ENCODE measurements around the gene CUEDC1. TPM values are rescaled to one million over a fixed set of nuclear protein-coding genes. Genes with fewer than 3 reads are reported as not detected.
A peak's percentile ranks its signal among the peaks of the same experiment; 100 is the strongest.

Gene CUEDC1
- total RNA-seq, 4 donors from 2014 or later, result 30.3 to 72.2 (median 51.2) TPM

- TF ChIP-seq EP300 (IDR thresholded peaks at IDR 0.05) (no peak), POLR2A (IDR thresholded peaks at IDR 0.05; ENCODE audit: low read depth) (no peak), CTCF (IDR thresholded peaks at IDR 0.05) (no peak), POLR2AphosphoS5 (IDR thresholded peaks at IDR 0.05) (no peak)
- peak overlapping the region; percentile 88 to 100 (median 96) for H3K27ac ChIP-seq (replicated peaks in 1 of 4)
- H3K4me3 ChIP-seq, result no peak overlapping the region
- intact Hi-C loops (cut with DNase I), result no loop called here
- peaks cover 92 to 100% (median 99%) of the 10 kb centered on the region in 4 donors for H3K4me1 ChIP-seq
- no peaks in the 10 kb centered on the region for H3K27me3 ChIP-seq
- no peaks in the 10 kb centered on the region for H3K9me3 ChIP-seq
- no peaks in the 10 kb centered on the region for H3K36me3 ChIP-seq
- WGBS, result 72% methylated on average over 13 of the region's 13 CpGs
- DNase-seq (ENCODE audit: extremely low spot score), result no peak
These were observed 53.0 kb downstream of the CUEDC1 start for GRCh38 chr17:57902117-57902799.

- no peak for TF ChIP-seq CTCF (IDR thresholded peaks at IDR 0.05)
- TF ChIP-seq POLR2A (IDR thresholded peaks at IDR 0.05; ENCODE audit: low read depth), result no peak
- no peak for DNase-seq (ENCODE audit: extremely low spot score)
- Histone ChIP-seq H3K9me3 (no peaks in the 10 kb centered on the region), H3K27me3 (no peaks in the 10 kb centered on the region), H3K36me3 (no peaks in the 10 kb centered on the region), H3K4me1 (peaks cover 90 to 99% (median 97%) of the 10 kb centered on the region in 4 donors), H3K4me3 (no peak overlapping the region), H3K27ac (replicated peaks in 1 of 4) (peak overlapping the region; percentile 88 to 100 (median 96))
- WGBS, result 81% methylated on average over 6 of the region's 6 CpGs
- intact Hi-C loops (cut with DNase I), result no loop called here
These were observed 54.0 kb downstream of the CUEDC1 start for GRCh38 chr17:57900991-57901743.

- H3K4me3 ChIP-seq, result no peak overlapping the region
- intact Hi-C loops (cut with DNase I), result no loop called here
- H3K4me1 ChIP-seq, result peaks cover 95 to 100% (median 97%) of the 10 kb centered on the region in 4 donors
- H3K27ac ChIP-seq (replicated peaks in 1 of 4), result peak overlapping the region; percentile 88 to 100 (median 96)
- no peak for DNase-seq (ENCODE audit: extremely low spot score)
- no peaks in the 10 kb centered on the region for H3K36me3 ChIP-seq
- WGBS, result 58% methylated on average over 4 of the region's 4 CpGs
- TF ChIP-seq POLR2AphosphoS5 (IDR thresholded peaks at IDR 0.05) (no peak), CTCF (IDR thresholded peaks at IDR 0.05) (no peak), POLR2A (IDR thresholded peaks at IDR 0.05; ENCODE audit: low read depth) (no peak)
- H3K9me3 ChIP-seq, result no peaks in the 10 kb centered on the region
- no peaks in the 10 kb centered on the region for H3K27me3 ChIP-seq
These were observed 55.4 kb downstream of the CUEDC1 start for GRCh38 chr17:57899822-57900221.

GRCh38 chr17:57899391-57899790 lies 55.8 kb downstream of the CUEDC1 start:
- H3K27me3 ChIP-seq, result no peaks in the 10 kb centered on the region
- no peak for TF ChIP-seq POLR2AphosphoS5 (IDR thresholded peaks at IDR 0.05)
- TF ChIP-seq EP300 (IDR thresholded peaks at IDR 0.05), result no peak
- TF ChIP-seq CTCF (IDR thresholded peaks at IDR 0.05), result no peak
- TF ChIP-seq POLR2A (IDR thresholded peaks at IDR 0.05; ENCODE audit: low read depth), result no peak
- peaks cover 95 to 100% (median 97%) of the 10 kb centered on the region in 4 donors for H3K4me1 ChIP-seq
- no peaks in the 10 kb centered on the region for H3K36me3 ChIP-seq
- peak overlapping the region; percentile 88 to 100 (median 96) for H3K27ac ChIP-seq (replicated peaks in 1 of 4)
- intact Hi-C loops (cut with DNase I), result no loop called here
- 25% methylated on average over 5 of the region's 8 CpGs for WGBS
- DNase-seq (ENCODE audit: extremely low spot score), result no peak
- H3K4me3 ChIP-seq, result peak overlapping the region in 2 of 4 donors; percentile 3 to 4
- H3K9me3 ChIP-seq, result no peaks in the 10 kb centered on the region
